ENCODE measurements around the gene ABHD16A.
A peak's percentile ranks its signal among the peaks of the same experiment; 100 is the strongest.

The ABHD16A gene

DNA sequence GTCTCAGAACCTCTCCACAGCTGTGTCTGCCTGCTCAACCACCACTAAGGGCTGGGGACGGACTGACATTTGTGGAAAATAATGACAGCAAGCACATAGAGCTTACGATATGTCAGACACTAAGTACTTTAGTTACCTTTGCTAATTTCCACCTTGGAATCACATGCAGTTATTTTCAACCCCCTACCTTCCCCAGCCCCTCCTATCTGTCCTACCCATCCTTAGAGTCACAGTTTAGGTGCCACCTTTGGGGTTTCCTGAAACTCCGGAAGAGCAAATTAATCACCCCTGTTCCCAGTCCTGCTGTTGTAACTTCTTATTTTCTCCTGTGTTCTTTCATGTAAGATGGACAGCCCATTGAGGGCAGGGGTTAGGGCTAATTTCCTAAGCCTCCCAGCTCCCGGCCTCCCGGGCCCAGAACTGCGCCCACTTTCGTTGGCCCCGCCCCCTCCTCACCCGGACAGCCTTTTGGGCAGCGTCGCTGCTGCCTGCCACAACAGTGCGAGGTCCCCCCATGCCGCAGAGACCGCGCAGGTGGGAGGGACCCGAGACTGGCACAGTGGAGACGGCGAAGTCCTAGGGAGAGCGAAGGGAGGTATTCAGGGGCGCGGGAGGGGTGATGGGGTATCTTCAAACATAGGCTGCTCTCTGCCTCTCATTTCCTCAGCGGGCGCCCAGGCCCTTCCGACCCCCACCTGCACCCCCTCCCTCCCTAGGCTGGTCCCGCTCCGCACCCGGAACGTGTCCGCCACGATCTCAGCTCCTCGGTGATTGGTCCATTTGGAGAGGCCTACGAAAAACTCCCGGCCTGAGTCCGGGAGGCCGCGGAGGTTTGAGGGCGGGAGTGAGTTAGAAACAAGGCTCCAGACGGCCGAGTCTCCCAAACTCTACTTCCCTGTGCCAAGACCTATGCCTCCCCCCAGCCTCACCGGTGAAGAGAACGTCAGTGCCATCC lies 24.9 kb upstream of the ABHD16A start:
- no peak overlapping the region for H2AFZ ChIP-seq (ENCODE audit: low read length)
- peak overlapping the region; percentile 94 for H3K4me3 ChIP-seq (ENCODE audit: low read length, poor library complexity, severe bottlenecking)
- H3K27me3 ChIP-seq (ENCODE audit: insufficient read depth, low read length, poor library complexity, severe bottlenecking): no peaks in the 10 kb centered on the region
- H3F3A ChIP-seq (ENCODE audit: low read depth): peaks cover 15% of the 10 kb centered on the region; the same call in 1 of the 2 replicates
- peaks cover 56% of the 10 kb centered on the region for H3K79me2 ChIP-seq (ENCODE audit: insufficient read depth, low read length)
- peak overlapping the region; percentile 85 for H3K4me2 ChIP-seq (ENCODE audit: low read depth, low read length, poor library complexity, severe bottlenecking)
- peak overlapping the region; percentile 89 for H3K9ac ChIP-seq (ENCODE audit: low read depth, low read length, poor library complexity, severe bottlenecking)
- peaks cover 27% of the 10 kb centered on the region for H4K20me1 ChIP-seq (ENCODE audit: insufficient read depth, low read length, poor library complexity, severe bottlenecking)
- no peaks in the 10 kb centered on the region for H3K9me3 ChIP-seq (ENCODE audit: insufficient read depth, low read depth, low read length)
- TF ChIP-seq, protein P1, sequence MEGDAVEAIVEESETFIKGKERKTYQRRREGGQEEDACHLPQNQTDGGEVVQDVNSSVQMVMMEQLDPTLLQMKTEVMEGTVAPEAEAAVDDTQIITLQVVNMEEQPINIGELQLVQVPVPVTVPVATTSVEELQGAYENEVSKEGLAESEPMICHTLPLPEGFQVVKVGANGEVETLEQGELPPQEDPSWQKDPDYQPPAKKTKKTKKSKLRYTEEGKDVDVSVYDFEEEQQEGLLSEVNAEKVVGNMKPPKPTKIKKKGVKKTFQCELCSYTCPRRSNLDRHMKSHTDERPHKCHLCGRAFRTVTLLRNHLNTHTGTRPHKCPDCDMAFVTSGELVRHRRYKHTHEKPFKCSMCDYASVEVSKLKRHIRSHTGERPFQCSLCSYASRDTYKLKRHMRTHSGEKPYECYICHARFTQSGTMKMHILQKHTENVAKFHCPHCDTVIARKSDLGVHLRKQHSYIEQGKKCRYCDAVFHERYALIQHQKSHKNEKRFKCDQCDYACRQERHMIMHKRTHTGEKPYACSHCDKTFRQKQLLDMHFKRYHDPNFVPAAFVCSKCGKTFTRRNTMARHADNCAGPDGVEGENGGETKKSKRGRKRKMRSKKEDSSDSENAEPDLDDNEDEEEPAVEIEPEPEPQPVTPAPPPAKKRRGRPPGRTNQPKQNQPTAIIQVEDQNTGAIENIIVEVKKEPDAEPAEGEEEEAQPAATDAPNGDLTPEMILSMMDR (conservative IDR thresholded peaks at IDR 0.05; ENCODE audit: low read length): no peak
- no peak for TF ChIP-seq EZH2phosphoT487 (IDR thresholded peaks at IDR 0.05; ENCODE audit: borderline replicate concordance)
- H3K36me3 ChIP-seq (ENCODE audit: insufficient read depth, low read length): peaks cover 29% of the 10 kb centered on the region
- H3K4me1 ChIP-seq (ENCODE audit: insufficient read depth, low read length, poor library complexity, severe bottlenecking): peaks cover 52% of the 10 kb centered on the region
- no peaks in the 10 kb centered on the region for H3K9me2 ChIP-seq (replicated peaks; ENCODE audit: low read depth, low read length)

DNA sequence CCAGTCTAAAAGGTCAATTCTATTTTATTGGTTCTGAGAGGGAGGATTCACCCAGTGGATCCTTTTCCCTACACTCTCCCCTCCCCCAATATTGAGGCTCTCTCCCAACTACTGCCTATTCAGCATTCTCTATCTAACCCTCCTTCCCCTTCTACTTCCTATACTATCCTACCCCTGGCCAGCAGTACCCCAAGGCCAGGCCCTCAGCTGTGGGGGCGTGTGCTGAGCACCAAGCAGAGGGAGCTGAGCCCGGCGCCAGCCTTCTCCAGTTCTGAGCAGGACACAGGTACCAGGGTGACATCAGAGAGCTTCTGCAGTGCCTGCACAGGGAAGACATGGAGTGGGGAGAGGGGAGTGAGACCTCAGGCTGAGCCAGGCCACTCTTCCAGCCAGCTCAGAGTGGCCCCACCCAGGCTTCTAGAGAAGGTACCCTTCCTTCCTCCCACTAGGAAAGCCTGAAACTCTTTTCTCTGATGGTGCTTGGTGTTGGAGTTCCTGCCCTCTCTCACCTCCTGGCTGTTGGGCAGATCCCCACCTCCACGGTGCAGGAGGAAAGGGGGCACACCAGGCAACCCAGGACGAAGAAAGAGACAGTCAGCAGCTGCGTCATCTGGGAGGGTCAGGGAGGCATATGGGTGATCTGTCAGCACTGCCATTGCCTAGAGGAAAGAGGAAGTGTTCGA lies 24.1 kb upstream of the ABHD16A start:
- Histone ChIP-seq H3F3A (ENCODE audit: low read depth) (peaks cover 14% of the 10 kb centered on the region; the same call in 1 of the 2 replicates), H3K36me3 (ENCODE audit: insufficient read depth, low read length) (peaks cover 23% of the 10 kb centered on the region), H2AFZ (ENCODE audit: low read length) (no peak overlapping the region), H3K9ac (ENCODE audit: low read depth, low read length, poor library complexity, severe bottlenecking) (peak overlapping the region; percentile 24), H3K79me2 (ENCODE audit: insufficient read depth, low read length) (peaks cover 48% of the 10 kb centered on the region), H3K4me3 (ENCODE audit: low read length, poor library complexity, severe bottlenecking) (no peak overlapping the region), H3K4me2 (ENCODE audit: low read depth, low read length, poor library complexity, severe bottlenecking) (no peak overlapping the region), H4K20me1 (ENCODE audit: insufficient read depth, low read length, poor library complexity, severe bottlenecking) (peaks cover 25% of the 10 kb centered on the region), H3K9me3 (ENCODE audit: insufficient read depth, low read depth, low read length) (no peaks in the 10 kb centered on the region), H3K9me2 (replicated peaks; ENCODE audit: low read depth, low read length) (no peaks in the 10 kb centered on the region), H3K4me1 (ENCODE audit: insufficient read depth, low read length, poor library complexity, severe bottlenecking) (peaks cover 47% of the 10 kb centered on the region), H3K27me3 (ENCODE audit: insufficient read depth, low read length, poor library complexity, severe bottlenecking) (no peaks in the 10 kb centered on the region)
- TF ChIP-seq, protein P1 (conservative IDR thresholded peaks at IDR 0.05; ENCODE audit: low read length): no peak
- no peak for TF ChIP-seq EZH2phosphoT487 (IDR thresholded peaks at IDR 0.05; ENCODE audit: borderline replicate concordance)

DNA sequence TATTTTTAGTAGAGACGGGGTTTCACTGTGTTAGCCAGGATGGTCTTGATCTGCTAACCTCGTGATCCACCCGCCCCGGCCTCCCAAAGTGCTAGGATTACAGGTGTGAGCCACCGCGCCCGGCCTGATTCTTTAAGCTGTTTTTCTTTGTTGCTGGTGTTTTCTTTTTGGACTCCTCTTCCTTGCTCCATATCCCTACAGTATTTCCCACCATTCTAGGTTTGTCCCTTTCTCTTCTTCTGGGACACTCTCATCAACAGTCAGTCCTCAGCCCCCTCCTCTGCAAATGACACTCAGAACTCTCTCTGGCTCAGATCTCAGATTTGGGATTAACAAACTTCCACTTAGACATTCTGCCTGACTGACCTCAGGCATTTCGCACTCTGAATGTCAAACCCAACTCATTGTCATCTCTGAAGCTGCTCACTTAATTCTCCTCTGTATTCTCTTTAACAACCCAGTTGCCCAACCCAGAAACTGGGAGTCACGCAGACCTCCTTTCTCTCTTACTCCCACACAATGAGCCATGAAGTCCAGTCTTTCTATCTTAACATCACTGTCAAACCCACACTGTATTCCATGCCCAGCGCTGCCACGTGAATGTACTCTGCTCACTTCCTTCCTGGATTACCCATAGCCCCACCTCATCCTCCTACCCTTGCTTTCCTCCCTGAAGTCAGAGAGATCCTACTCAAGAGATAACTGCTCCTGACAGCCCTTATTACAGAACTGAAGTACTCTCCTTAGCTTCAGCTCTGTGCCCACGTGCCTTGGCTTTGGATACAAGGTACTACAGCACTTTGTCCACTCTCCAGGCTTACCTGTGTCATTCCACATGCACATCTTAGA lies 22.6 kb upstream of the ABHD16A start:
- no peak for TF ChIP-seq EZH2phosphoT487 (IDR thresholded peaks at IDR 0.05; ENCODE audit: borderline replicate concordance)
- TF ChIP-seq, protein P1 (conservative IDR thresholded peaks at IDR 0.05; ENCODE audit: low read length): no peak
- H4K20me1 ChIP-seq (ENCODE audit: insufficient read depth, low read length, poor library complexity, severe bottlenecking): peaks cover 16% of the 10 kb centered on the region
- H3F3A ChIP-seq (ENCODE audit: low read depth): peaks cover 7% of the 10 kb centered on the region; the same call in 1 of the 2 replicates
- peaks cover 11% of the 10 kb centered on the region; the same call in 1 of the 2 replicates for H3K36me3 ChIP-seq (ENCODE audit: insufficient read depth, low read length)
- H3K79me2 ChIP-seq (ENCODE audit: insufficient read depth, low read length): peaks cover 37% of the 10 kb centered on the region
- H3K4me1 ChIP-seq (ENCODE audit: insufficient read depth, low read length, poor library complexity, severe bottlenecking): peaks cover 33% of the 10 kb centered on the region
- no peaks in the 10 kb centered on the region for H3K9me2 ChIP-seq (replicated peaks; ENCODE audit: low read depth, low read length)
- H3K27me3 ChIP-seq (ENCODE audit: insufficient read depth, low read length, poor library complexity, severe bottlenecking): no peaks in the 10 kb centered on the region
- H3K9ac ChIP-seq (ENCODE audit: low read depth, low read length, poor library complexity, severe bottlenecking): peak overlapping the region; percentile 63
- no peak overlapping the region for H2AFZ ChIP-seq (ENCODE audit: low read length)
- H3K4me2 ChIP-seq (ENCODE audit: low read depth, low read length, poor library complexity, severe bottlenecking): peak overlapping the region; percentile 58
- H3K9me3 ChIP-seq (ENCODE audit: insufficient read depth, low read depth, low read length): no peaks in the 10 kb centered on the region
- H3K4me3 ChIP-seq (ENCODE audit: low read length, poor library complexity, severe bottlenecking): peak overlapping the region; percentile 14
